WI38 (cell line): ENCODE results near the gene CNR2.

Source experiments
- H3K4me3 ChIP-seq: 2 replicates; pipeline ENCODE4 v1.5.1; 2011; ENCODE audit warnings: low read depth, mild to moderate bottlenecking, control low read depth, low read length
- TF ChIP-seq, protein P1 (sequence below): IDR thresholded peaks from 2 replicates; pipeline ENCODE4 v1.5.1; 2012; ENCODE audit warnings: low read depth, mild to moderate bottlenecking, control low read depth, low read length

CNR2 gene

DNA sequence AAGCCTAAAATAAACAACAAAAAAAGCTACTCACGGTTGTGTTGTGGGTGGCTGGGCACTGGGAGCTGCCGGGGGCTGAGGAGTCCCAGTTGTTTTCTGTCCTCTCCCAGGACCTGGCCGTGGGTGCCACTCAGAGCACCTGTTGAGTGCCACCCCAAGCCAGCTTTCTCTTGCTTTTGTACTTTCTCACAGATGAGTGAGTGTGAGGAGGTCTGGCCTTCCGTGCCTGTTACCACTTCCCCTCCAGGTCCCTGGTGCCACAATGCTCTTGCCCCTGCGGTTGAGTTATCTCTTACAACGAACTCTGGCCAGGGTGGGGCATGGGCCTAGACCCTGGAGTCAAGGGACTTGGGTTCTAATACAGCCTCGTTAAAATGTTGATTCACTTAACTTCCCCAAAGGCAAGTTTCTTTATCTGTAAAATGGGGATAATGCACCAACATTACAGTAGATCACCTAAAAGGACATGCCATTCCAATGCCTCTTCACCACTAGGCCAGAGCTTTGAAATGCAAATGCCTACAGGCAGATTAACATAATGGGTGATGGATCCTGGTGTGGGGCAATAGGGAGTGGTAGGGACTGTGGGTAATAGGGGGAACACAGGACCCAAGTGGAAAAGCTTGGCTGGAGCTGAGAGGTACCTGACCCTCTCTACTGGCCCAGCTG is at the start of gene CNR2:
CNR2 (minus strand) TSS at position 151 of the 669 bp plus-strand sequence. CDS start 37,745 bp downstream, outside the sequence.
- TF ChIP-seq, protein P1, sequence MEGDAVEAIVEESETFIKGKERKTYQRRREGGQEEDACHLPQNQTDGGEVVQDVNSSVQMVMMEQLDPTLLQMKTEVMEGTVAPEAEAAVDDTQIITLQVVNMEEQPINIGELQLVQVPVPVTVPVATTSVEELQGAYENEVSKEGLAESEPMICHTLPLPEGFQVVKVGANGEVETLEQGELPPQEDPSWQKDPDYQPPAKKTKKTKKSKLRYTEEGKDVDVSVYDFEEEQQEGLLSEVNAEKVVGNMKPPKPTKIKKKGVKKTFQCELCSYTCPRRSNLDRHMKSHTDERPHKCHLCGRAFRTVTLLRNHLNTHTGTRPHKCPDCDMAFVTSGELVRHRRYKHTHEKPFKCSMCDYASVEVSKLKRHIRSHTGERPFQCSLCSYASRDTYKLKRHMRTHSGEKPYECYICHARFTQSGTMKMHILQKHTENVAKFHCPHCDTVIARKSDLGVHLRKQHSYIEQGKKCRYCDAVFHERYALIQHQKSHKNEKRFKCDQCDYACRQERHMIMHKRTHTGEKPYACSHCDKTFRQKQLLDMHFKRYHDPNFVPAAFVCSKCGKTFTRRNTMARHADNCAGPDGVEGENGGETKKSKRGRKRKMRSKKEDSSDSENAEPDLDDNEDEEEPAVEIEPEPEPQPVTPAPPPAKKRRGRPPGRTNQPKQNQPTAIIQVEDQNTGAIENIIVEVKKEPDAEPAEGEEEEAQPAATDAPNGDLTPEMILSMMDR, result no peak
- no peak within 1 kb of the TSS for H3K4me3 ChIP-seq

DNA sequence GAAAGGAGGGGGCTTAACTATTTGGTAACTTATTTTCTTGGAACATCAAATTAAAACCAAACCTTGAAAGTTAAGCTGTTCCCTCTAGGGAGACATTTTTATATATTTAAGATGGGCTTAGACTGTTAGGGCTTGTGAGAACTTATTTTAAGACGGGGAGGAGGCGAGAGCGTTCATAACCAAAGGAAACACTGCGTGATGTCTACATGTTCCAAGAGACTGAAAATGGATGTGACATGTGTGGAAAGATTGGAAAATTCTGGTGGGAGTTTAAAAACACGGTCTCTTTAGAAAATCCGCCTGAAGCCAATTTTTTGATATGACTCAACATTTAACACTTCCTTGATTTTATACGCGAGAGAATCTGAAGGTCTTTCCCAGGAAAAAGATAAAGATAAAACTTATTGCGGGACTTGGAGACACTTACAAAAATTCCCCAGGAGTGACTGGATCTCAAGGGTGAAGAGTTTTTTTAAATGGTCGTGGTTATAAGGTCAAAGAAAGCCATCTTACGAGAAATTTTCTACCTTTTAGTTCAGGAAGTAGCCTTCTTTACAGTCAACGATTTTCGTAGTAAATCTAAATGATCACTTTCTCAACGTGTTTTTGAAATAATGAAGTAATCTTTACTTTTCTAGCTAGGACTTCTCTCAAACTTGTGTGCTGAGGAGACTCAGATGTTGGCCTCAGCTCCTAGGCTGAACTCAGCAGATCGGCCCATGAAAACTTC is 47.3 kb upstream of the CNR2 start:
- peak overlapping the region; percentile 69 for H3K4me3 ChIP-seq
- TF ChIP-seq, protein P1, result no peak

DNA sequence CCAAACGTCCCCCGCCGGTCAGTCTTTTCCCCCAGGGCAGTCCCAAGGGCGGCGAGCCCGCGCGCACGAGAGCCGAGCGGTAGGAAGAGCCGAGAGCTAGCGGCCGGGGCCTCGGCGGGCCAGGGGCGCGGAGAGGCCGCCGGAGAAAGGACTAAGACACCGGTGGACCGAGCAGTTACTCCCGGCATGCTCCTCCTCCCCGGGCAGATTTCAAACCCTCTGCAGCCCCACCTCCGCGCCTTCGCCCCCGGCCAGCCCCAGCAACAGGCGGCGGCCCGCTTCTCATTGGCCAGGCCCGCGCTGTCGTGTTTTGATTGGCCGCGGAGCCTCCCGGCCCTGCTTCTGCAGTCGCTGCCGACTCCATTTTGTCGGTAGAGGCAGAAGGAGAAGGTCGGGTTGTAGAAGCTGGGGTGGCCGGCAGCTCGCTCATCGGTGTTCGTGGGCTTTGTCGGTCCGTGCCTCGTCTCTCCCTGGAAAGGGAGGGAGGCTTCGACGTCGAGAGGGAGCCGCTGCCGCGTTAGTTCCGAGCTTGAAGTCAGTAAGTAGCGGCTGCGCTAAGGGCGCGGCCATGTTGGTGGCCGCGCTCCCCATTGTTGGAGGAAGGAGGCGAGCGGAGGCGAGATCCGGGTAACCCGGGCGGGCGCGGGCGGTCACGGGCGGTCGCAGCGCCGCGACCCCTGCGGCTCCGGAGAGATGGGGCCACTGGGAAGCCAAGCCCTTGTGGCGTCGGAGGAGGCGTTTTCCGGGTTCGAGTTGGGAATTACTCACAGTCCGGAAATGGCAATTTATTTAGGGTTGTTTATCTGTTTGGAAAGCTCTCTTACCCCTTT is 46.5 kb upstream of the CNR2 start, which contains the start of gene PNRC2:
PNRC2 (plus strand) TSS at position 368 of the 830 bp plus-strand sequence. CDS start 1,630 bp downstream, outside the sequence.
- peak within 1 kb of the TSS; percentile 69 for H3K4me3 ChIP-seq
- TF ChIP-seq, protein P1, result no peak

DNA sequence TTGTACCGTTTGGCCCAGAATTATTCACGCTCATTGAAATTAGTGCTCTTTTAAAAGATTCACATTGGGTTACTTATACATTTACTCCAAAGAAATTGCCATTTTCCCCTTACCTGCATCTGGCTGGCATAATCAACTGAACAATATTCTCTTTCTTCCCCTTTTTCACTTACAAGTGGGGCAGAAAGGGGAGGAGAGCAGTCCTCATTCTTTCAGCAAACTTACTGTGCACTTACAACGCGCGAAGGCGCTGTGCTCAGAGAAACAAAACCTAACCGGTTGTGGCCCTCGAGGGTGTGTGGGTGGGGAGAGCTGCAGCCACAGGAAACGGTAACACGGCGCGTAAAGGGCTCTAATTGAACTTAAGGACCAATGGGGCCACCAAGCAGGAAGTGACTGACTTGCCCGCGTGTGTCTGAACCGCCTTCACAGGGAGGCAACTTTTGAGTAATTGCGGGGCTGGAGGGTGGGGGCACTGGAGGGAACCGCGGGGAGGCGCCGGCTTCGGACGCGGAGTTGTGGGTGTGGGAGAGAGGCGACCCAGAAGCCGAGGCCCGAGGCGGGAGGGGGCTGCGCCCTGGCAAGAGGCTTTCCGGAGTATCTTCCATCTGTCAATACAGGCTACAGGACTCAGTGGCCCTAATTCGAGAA is 45.8 kb upstream of the CNR2 start:
- TF ChIP-seq, protein P1, result no peak; the same call in 1 of the 2 replicates
- H3K4me3 ChIP-seq, result peak overlapping the region; percentile 69

DNA sequence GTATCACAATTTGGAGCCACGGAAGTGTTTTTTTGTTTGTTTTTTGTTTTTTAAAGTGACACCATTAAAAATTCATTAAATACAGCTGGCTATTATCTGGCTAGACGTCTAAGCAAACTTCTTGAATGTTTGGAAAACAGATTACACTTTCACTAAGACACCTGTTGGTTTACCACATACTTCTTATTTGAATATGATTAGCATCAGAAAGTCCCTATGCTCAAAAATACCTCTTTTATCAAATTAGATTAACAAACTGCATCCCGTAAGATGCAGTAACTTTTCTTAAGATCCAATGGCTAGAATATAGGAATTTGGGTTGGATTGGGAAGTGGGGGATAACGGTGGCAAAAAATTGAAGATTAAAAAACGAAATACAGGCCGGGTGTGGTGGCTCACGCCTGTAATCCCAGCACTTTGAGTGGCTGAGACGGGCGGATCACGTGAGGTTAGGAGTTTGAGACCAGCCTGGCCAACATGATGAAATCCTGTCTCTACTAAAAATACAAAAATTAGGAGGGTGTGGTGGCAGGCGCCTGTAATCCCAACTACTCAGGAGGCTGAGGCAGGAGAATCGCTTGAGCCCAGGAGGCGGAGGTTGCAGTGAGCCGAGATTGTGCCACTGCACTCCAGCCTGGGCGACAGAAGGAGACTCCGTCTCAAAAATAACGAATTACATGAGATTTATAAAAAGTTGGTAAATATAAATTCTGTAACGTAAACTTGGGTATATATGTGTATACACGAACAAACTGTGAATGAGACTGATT is 45.1 kb upstream of the CNR2 start:
- peak overlapping the region; percentile 69 for H3K4me3 ChIP-seq

DNA sequence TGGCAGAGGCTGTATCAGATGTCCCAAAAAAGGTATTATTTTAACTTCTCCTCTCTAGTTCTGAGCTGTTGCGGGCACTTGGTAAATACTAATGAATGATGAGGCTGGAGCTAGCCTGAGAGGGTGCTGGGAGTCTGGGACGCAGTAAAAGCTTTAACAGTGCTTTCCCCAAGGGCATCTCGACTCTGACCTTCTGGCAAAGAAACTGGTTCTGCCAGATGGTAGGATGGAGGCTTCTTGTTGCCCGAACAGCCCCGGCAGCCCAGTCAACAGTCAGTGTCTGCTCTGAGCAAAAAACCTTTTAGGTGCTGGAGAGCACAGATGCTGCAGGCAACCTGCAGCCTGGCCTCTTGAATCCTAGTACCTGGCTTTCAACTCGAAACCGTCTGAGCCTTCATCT is 43.9 kb upstream of the CNR2 start:
- TF ChIP-seq, protein P1, result no peak
- H3K4me3 ChIP-seq, result no peak overlapping the region
